Brain microvascular endothelial cell (primary cell): ENCODE measurements around the gene DHX58.
A peak's percentile ranks its signal among the peaks of the same experiment; 100 is the strongest.

ENCODE experiments used
- DNase-seq: peaks from one replicate; pipeline ENCODE4 v3.0.0-alpha.2; 2020
- H3K27ac ChIP-seq: fragments of 250-450 bp; sonication (Bioruptor Pico); 2 replicates; pipeline ENCODE4 v1.5.1; 2020; ENCODE audit warnings: mild to moderate bottlenecking, moderate library complexity
- H3K27me3 ChIP-seq: fragments of 250-450 bp; sonication (Bioruptor Pico); replicated peaks from 2 replicates; pipeline ENCODE4 v1.5.1; 2020; ENCODE audit warnings: mild to moderate bottlenecking
- H3K36me3 ChIP-seq: fragments of 250-450 bp; sonication (Bioruptor Pico); replicated peaks from 2 replicates; pipeline ENCODE4 v1.5.1; 2020; ENCODE audit warnings: mild to moderate bottlenecking
- H3K4me3 ChIP-seq: 2 replicates; pipeline ENCODE4 v1.5.1; 2011; ENCODE audit warnings: low read depth, mild to moderate bottlenecking, control low read depth, low read length, moderate library complexity
- CTCF ChIP-seq: IDR thresholded peaks from 2 replicates; pipeline ENCODE4 v1.5.1; 2011; ENCODE audit warnings: low read depth, mild to moderate bottlenecking, moderate library complexity, low read length, control low read depth, inconsistent platforms; ENCODE audit errors: missing control alignments
- in situ Hi-C: cut with HindIII; loops from 2 replicates; pipeline ENCODE4 v1.10.0; 2017; ENCODE audit warnings: low sequenced_read_pairs, low pct_ligation_motif_present

Gene DHX58

GRCh38 chr17:42104264-42104663 is 8.2 kb downstream of the DHX58 start:
- Histone ChIP-seq H3K4me3 (no peak overlapping the region), H3K27me3 (no peaks in the 10 kb centered on the region), H3K27ac (no peak overlapping the region), H3K36me3 (no peaks in the 10 kb centered on the region)
- TF ChIP-seq CTCF = no peak
- no peak for DNase-seq
- in situ Hi-C loops = loop anchor here (25.0 kb wide), 1 partner anchor 142 kb away; the partner anchor contains the start of gene CNP

- H3K36me3 ChIP-seq = no peaks in the 10 kb centered on the region
- H3K4me3 ChIP-seq = no peak overlapping the region
- H3K27ac ChIP-seq = no peak overlapping the region
- no peak for DNase-seq
- in situ Hi-C loops = loop anchor here (25.0 kb wide), 1 partner anchor 141 kb away; the partner anchor contains the start of gene CNP
- H3K27me3 ChIP-seq = no peaks in the 10 kb centered on the region
- no peak for TF ChIP-seq CTCF
Observed at GRCh38 chr17:42103221-42103954, 9.1 kb downstream of the DHX58 start.

GRCh38 chr17:42101513-42102292 is 10.8 kb downstream of the DHX58 start:
- DNase-seq = peak; percentile 71
- Histone ChIP-seq H3K27me3 (peaks cover 13% of the 10 kb centered on the region), H3K27ac (no peak overlapping the region), H3K4me3 (no peak overlapping the region), H3K36me3 (no peaks in the 10 kb centered on the region)
- in situ Hi-C loops = loop anchor here (25.0 kb wide), 1 partner anchor 139 kb away; the partner anchor contains the start of gene CNP
- TF ChIP-seq CTCF = peak; percentile 98

GRCh38 chr17:42098730-42099399 is 13.6 kb downstream of the DHX58 start:
- in situ Hi-C loops = no loop called here
- no peak for DNase-seq
- no peak overlapping the region for H3K27ac ChIP-seq
- no peaks in the 10 kb centered on the region for H3K36me3 ChIP-seq
- peaks cover 15% of the 10 kb centered on the region for H3K27me3 ChIP-seq
- TF ChIP-seq CTCF = no peak
- H3K4me3 ChIP-seq = no peak overlapping the region

- no peak within 1 kb of the TSS for H3K27ac ChIP-seq
- peaks cover 15% of the 10 kb centered on the region for H3K27me3 ChIP-seq
- in situ Hi-C loops = no loop called here
- TF ChIP-seq CTCF = no peak
- no peak within 1 kb of the TSS for H3K4me3 ChIP-seq
- DNase-seq = no peak
- H3K36me3 ChIP-seq = no peaks in the 10 kb centered on the region
Observed at GRCh38 chr17:42097691-42098631, 14.6 kb downstream of the DHX58 start, which contains the start of gene ZNF385C. TSS of gene ZNF385C (minus strand) at chr17:42098473. CDS start at chr17:42063056, 35,417 bp downstream.
